Mucosa of stomach (tissue), 1 donor: ENCODE data around the gene SLC39A2.
"Not testable (repeated sequence)": the region's sequence is repeated elsewhere in the genome, so short reads cannot be mapped to it uniquely, and the experiment has no call there.

Experiments
- H3K27me3 ChIP-seq: one replicate; pipeline ENCODE4 v1.7.0; 2013; ENCODE audit warnings: mild to moderate bottlenecking, low read length; ENCODE audit not compliant: control insufficient read depth, insufficient read depth
- H3K36me3 ChIP-seq: one replicate; pipeline ENCODE4 v1.7.0; 2013; ENCODE audit warnings: low read length; ENCODE audit not compliant: control insufficient read depth, insufficient read depth
- H3K4me1 ChIP-seq: one replicate; pipeline ENCODE4 v1.7.0; 2013; ENCODE audit warnings: mild to moderate bottlenecking, low read length; ENCODE audit not compliant: control insufficient read depth, insufficient read depth
- H3K4me3 ChIP-seq: one replicate; pipeline ENCODE4 v1.7.0; 2013; ENCODE audit warnings: low read length
- H3K9ac ChIP-seq: one replicate; pipeline ENCODE4 v1.7.0; 2013; ENCODE audit warnings: mild to moderate bottlenecking, low read length, moderate library complexity
- H3K9me3 ChIP-seq: one replicate; pipeline ENCODE4 v1.7.0; 2013; ENCODE audit warnings: mild to moderate bottlenecking, low read length, moderate library complexity; ENCODE audit not compliant: control insufficient read depth
- donor health status: Pancreatic carcinoma.

Gene SLC39A2

DNA sequence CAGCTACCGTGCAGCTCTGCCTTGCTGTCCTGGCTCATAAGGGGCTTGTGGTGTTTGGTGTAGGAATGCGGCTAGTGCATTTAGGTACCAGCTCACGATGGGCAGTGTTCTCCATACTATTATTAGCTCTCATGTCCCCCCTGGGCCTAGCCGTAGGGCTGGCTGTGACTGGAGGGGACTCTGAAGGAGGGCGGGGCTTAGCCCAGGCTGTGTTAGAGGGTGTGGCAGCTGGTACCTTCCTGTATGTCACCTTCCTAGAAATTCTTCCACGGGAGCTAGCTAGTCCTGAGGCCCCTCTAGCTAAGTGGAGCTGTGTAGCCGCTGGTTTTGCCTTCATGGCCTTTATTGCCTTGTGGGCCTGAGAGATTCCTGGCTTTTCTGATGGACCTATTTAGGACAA is 2.1 kb downstream of the SLC39A2 start:
- Histone ChIP-seq H3K4me3 (no peak overlapping the region), H3K9ac (no peak overlapping the region), H3K36me3 (peaks cover 1% of the 10 kb centered on the region), H3K9me3 (no peaks in the 10 kb centered on the region), H3K4me1 (no peaks in the 10 kb centered on the region), H3K27me3 (no peaks in the 10 kb centered on the region)

DNA sequence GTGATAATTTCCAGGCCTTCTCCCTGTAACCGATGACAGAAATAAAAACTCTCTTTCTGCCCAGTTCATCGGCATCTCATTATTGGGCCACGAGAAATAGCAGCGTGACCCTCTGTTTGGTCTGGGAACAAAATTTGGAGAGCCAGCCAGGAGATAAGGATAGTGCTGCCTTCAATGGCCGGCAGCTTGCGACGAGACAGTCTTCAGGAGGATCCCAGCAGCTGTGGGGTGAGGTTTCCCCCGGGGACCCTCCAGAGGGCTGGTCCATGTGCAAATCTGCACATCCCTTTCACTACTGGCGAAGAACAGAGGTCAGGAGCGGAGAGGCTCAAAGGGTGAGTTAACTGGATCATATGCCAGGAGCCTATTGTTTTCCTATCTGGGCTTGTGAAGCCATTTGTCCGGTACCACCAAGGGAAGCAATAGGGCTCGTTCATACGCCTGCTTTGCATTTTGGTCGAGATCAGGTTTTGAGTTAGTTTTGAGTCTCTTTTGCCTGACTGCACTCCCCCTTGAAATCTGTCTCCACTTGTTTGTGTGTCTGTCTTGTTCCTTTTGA is 4.8 kb downstream of the SLC39A2 start:
- Histone ChIP-seq H3K36me3 (no peaks in the 10 kb centered on the region), H3K9ac (no peak overlapping the region), H3K9me3 (no peaks in the 10 kb centered on the region), H3K4me1 (no peaks in the 10 kb centered on the region), H3K4me3 (no peak overlapping the region), H3K27me3 (no peaks in the 10 kb centered on the region)

DNA sequence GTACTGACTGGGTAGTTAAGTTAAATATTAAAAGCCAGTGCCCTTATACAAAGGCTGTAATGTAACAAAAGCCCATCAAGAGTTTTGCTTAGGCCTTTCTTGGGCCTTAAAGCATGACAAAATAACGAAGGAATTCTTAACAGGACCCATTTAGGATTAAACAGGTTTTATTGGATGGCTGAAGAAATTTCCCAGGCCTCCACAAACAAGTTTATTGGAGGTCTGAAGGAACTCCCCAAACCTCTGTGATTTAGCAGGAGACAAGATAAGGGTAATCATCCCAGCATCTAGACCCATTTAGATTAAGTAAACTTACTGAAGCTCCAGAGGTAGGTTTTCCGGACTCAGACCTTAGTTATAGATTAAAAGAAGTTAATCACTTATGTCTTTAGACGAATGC is 10.6 kb downstream of the SLC39A2 start:
- not testable (repeated sequence) for H3K4me3 ChIP-seq, H3K9me3 ChIP-seq, H3K36me3 ChIP-seq, H3K9ac ChIP-seq, H3K27me3 ChIP-seq, H3K4me1 ChIP-seq

DNA sequence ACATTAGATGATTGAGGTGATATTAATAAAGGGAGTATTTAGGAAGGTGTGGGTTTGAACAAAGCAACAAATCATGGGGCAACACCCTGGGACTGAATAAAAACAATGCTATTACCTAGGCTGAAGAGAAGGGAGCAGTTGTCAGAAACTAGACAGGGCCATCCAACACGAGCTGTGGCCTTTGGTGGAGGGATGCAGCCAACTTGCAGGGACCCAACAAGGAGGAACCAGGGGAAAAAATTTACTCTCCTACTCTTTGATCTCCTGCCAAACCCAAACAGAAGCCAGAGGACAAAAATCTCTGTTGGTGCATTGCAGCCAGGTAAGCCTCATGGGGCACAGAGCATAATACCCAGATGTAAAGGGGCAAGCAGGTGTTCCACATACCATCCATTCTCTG is 12.0 kb downstream of the SLC39A2 start:
- peaks cover 5% of the 10 kb centered on the region for H3K4me1 ChIP-seq
- no peaks in the 10 kb centered on the region for H3K36me3 ChIP-seq
- no peak overlapping the region for H3K4me3 ChIP-seq
- H3K9ac ChIP-seq: no peak overlapping the region
- H3K9me3 ChIP-seq: no peaks in the 10 kb centered on the region
- H3K27me3 ChIP-seq: no peaks in the 10 kb centered on the region

DNA sequence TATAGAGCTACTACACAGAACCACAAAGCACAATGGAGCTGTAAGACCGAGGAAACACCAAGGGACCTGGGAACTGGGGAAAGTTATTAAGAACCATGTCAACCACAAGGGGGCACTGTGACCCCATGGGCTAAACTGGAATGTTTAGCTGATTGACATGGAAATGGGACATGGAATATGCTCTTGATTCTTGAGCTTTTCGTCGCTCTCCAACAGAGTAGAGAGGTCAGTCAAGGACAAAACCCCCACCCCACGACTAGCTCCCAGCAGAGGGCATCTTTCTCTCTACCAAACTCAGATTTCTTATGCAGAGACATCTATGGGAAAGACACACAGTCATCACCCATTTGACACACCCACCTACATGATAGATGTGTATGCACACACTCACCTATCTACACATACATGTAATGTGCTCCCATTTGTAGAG is 15.7 kb downstream of the SLC39A2 start:
- Histone ChIP-seq H3K9ac (no peak overlapping the region), H3K4me1 (peaks cover 5% of the 10 kb centered on the region), H3K36me3 (no peaks in the 10 kb centered on the region), H3K9me3 (no peaks in the 10 kb centered on the region), H3K4me3 (no peak overlapping the region), H3K27me3 (no peaks in the 10 kb centered on the region)

DNA sequence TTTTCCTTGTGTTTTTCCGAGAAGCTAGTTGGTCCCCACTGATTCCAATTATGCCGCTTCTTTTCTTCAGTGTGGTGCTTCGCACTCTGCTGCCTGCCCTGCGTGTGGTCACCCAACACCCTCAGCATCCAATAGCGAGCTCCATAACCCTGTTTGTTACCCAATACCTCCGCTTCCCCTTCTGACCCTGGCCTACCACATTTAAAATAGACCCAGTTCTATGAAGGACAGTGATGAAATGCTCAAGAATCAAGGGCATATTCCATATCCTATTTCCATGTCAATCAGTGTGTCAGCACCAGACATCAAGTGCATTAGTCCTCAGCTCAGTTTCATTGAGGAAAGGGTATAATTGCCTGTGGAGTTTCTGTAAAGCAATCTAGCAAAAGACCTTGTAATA is 16.2 kb downstream of the SLC39A2 start:
- H3K4me1 ChIP-seq: peaks cover 5% of the 10 kb centered on the region
- H3K4me3 ChIP-seq: no peak overlapping the region
- H3K9ac ChIP-seq: no peak overlapping the region
- H3K27me3 ChIP-seq: no peaks in the 10 kb centered on the region
- H3K36me3 ChIP-seq: no peaks in the 10 kb centered on the region
- no peaks in the 10 kb centered on the region for H3K9me3 ChIP-seq

DNA sequence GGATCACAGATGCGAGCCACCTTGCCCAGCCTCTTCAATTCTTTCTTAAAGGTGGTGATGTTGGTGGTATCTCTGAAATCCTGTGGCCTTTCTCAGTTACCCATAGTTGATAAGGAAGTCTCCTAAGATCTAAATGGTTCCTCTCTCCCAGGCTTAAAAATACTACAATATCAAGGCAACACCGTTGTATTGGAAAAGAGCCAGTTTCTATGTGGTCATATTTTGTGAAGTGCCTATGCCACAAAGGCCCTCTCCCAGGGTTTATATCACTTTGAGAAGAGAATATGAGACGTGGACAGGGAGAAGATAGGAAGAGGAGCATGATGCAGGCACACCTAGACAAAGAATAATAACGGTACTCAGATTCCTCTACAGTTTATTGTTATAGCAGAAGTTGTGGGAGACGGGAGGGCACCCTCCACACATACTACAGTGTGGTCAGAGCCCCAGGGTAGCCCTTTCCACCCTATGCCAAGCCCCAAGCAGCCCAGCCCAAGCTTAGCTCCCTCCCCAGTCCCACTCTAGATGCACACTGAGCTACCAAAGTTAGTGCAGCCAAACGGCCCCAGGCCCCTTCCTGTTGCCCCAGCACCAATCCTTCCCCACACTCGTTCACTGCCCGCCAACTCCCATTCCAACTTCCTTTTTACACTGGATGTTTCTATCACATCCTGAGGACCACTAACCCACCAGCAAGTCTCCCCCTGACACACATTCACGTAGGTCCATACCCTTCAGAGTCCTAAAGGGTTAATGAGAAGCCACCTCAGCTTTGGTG is 17.5 kb downstream of the SLC39A2 start:
- Histone ChIP-seq H3K4me1 (peaks cover 5% of the 10 kb centered on the region), H3K27me3 (no peaks in the 10 kb centered on the region), H3K9ac (no peak overlapping the region), H3K4me3 (no peak overlapping the region), H3K36me3 (no peaks in the 10 kb centered on the region), H3K9me3 (no peaks in the 10 kb centered on the region)

DNA sequence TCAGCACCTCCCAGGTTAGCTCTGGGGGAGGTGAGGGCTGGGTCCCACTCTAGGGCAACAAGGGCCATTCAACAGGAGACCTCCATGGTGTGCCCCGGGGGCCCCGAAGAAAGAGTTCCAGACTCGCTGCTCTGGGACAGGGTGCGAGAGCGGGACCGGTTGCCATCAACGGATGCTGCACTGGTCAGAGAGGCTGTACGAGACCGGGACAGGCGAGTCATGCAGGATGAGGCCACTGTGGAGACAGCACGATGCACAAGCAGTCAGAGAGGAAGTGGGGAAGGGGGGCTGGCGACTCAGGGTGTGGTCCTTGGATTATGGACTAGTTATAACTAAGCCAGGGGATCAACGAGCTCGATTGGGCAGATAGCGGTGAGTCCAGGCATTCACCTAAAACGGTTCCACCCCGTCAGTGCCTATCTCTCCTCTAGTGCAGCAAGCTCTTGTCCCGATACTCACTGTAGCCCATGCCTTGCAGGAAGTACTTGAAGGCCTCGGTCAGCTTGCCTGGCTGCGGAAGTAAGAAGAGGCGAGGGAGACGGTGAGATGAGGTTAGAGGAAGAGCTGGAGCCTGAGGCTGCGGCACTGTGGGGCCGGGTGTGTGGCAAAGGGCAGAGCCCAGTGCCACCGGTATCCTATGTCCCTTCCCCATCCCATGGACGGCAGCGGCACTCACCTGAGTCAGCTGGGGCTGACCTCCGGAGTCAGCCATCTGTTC is 18.6 kb downstream of the SLC39A2 start:
- no peaks in the 10 kb centered on the region for H3K36me3 ChIP-seq
- no peak overlapping the region for H3K9ac ChIP-seq
- no peak overlapping the region for H3K4me3 ChIP-seq
- peaks cover 5% of the 10 kb centered on the region for H3K4me1 ChIP-seq
- no peaks in the 10 kb centered on the region for H3K9me3 ChIP-seq
- H3K27me3 ChIP-seq: no peaks in the 10 kb centered on the region

DNA sequence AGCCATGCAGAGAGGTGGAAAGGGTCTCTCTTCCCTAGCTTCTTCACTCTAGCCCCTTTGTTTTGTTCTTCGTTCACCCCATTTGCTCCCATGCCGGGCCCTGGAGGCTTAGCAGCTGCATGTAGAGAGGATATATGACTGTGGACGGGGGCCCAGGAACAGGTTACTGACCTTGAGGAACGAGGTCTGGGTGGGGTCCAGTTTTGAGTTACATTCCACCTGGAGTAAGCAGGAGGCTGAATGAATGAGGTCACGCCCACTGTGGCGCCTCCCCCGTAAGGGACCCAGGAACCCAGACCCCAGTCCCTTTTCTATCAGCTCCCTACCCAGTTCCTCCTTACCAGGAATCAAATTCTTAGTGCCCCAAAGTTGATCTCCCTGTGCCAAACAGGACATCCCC is 19.2 kb downstream of the SLC39A2 start:
- Histone ChIP-seq H3K9me3 (no peaks in the 10 kb centered on the region), H3K9ac (no peak overlapping the region), H3K4me3 (no peak overlapping the region), H3K4me1 (peaks cover 7% of the 10 kb centered on the region), H3K36me3 (no peaks in the 10 kb centered on the region), H3K27me3 (no peaks in the 10 kb centered on the region)

DNA sequence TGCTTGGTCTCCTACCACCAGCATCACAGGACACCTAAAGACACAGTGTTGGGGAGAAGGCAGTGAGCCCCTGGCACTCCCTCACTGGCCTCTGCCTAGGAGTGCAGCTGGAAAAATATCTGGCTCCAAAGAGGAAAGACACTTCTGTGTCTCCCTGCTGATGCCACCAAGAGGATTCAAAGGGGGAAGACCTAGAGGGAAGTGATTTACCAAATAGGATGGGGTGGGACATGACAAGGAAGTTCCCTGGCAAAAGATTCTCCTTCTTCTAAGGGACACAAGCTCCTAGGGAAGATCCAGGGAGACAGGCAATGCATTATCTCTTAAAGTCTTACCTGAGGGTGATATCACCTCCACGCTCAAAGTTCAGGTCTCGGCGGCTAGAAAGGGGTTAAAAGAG is 19.7 kb downstream of the SLC39A2 start:
- no peak overlapping the region for H3K9ac ChIP-seq
- H3K4me1 ChIP-seq: peaks cover 12% of the 10 kb centered on the region
- no peaks in the 10 kb centered on the region for H3K27me3 ChIP-seq
- H3K4me3 ChIP-seq: no peak overlapping the region
- H3K36me3 ChIP-seq: no peaks in the 10 kb centered on the region
- no peaks in the 10 kb centered on the region for H3K9me3 ChIP-seq

DNA sequence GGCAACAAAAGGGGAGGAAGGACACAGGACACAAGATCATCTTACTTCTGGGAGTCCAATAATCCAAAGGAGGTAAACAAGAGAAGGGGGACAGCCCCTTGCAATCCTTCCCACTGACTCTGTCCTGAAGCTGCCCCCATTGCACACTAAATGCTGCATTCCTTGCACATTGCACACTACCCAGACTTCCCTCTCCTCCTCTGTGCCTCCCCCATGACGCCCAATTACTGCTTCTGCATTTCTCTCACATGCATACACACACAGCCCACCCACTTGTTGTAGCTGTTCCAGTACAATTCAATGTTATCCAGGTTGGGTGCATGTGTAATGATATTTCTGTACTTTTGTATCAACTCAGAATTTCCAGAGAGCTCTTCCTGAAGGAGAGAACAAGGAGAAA is 20.3 kb downstream of the SLC39A2 start:
- Histone ChIP-seq H3K36me3 (no peaks in the 10 kb centered on the region), H3K4me3 (no peak overlapping the region), H3K9ac (no peak overlapping the region)

DNA sequence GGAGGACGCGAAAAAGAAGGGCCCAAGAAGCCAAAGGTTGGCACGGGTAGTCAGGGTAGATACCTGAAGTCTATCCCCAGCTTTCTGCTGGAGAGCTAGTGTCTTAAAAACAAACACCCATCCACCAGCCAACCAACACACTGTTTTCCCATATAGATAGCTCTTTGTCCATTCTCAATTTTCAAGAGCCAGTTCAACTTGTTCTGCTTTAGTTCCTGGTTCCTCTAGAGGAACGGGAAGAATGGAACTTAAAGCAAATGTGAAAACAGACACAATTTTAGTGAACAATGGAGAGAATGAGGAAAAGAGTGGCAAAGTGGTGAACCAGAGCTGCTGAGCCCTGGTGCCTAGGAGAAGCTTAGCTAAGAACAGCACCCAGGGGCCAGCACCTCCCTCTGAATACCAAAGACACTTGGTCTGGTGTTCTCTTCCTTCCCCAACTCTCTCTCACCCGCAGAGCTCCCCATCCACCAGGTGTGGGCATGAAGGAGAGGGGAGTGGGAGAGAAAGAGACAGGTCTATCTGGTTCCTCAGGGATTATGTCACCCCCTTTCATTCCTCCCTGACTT is 22.0 kb downstream of the SLC39A2 start:
- H3K9ac ChIP-seq: no peak overlapping the region
- no peak overlapping the region for H3K4me3 ChIP-seq

More for the DNA sequence above, 20.3 kb downstream of the SLC39A2 start:
- Histone ChIP-seq H3K4me1 (peaks cover 18% of the 10 kb centered on the region), H3K27me3 (no peaks in the 10 kb centered on the region), H3K9me3 (no peaks in the 10 kb centered on the region)

More for the DNA sequence above, 22.0 kb downstream of the SLC39A2 start:
- Histone ChIP-seq H3K36me3 (no peaks in the 10 kb centered on the region), H3K9me3 (no peaks in the 10 kb centered on the region), H3K27me3 (no peaks in the 10 kb centered on the region), H3K4me1 (peaks cover 16% of the 10 kb centered on the region)
